Endothelial cell of umbilical vein (primary cell): ENCODE results near the gene SCN5A.

Experiments
- EZH2 ChIP-seq: IDR thresholded peaks from 2 replicates; pipeline ENCODE4 v1.6.1; 2012; ENCODE audit warnings: borderline replicate concordance, low read depth, mild to moderate bottlenecking, moderate library complexity, low read length, inconsistent platforms; ENCODE audit not compliant: severe bottlenecking
- GATA2 ChIP-seq: IDR thresholded peaks from 2 replicates; pipeline ENCODE4 v1.7.0; 2011; ENCODE audit warnings: low read depth, mild to moderate bottlenecking, moderate library complexity, mixed read lengths, low read length; ENCODE audit not compliant: insufficient read length, insufficient read depth
- MYC ChIP-seq: IDR thresholded peaks from one replicate; pipeline ENCODE4 v1.6.1; 2011; ENCODE audit warnings: mild to moderate bottlenecking, low read depth, low read length
- POLR2A ChIP-seq: IDR thresholded peaks from 2 replicates; pipeline ENCODE4 v1.6.1; 2012; ENCODE audit warnings: low read depth, mild to moderate bottlenecking, control low read depth, low read length
- POLR2AphosphoS5 ChIP-seq: IDR thresholded peaks from 2 replicates; pipeline ENCODE4 v1.6.1; 2012; ENCODE audit warnings: low read depth, mild to moderate bottlenecking, control low read depth, low read length, moderate library complexity; ENCODE audit not compliant: insufficient read depth
- TF ChIP-seq, protein P1 (sequence below), 2 donors: IDR thresholded peaks; 1 replicate in 1 of 2; 2 replicates in 1 of 2; pipeline ENCODE4 v1.5.1; 2011; ENCODE audit warnings: low read length in 2 of 2, mild to moderate bottlenecking in 2 of 2, moderate library complexity in 2 of 2, control low read depth in 1 of 2, inconsistent platforms in 1 of 2, low read depth in 1 of 2; ENCODE audit not compliant: insufficient read depth in 1 of 2; ENCODE audit errors: extremely low read depth in 1 of 2

DNA sequence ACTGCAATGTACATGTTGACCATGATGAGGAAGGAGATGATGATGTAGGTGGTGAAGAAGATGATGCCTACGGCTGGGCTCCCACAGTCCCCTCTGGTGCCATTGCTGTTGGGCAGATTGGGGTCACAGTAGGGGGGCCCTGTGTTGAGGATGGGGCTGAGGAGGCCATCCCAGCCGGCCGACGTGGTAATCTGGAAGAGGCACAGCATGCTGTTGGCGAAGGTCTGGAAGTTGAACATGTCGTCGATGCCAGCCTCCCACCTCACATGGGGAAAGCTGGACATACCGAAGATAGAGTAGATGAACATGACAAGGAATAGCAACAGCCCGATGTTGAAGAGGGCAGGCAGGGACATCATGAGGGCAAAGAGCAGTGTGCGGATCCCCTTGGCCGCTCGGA lies 48.6 kb upstream of the SCN5A start:
- TF ChIP-seq, protein P1, sequence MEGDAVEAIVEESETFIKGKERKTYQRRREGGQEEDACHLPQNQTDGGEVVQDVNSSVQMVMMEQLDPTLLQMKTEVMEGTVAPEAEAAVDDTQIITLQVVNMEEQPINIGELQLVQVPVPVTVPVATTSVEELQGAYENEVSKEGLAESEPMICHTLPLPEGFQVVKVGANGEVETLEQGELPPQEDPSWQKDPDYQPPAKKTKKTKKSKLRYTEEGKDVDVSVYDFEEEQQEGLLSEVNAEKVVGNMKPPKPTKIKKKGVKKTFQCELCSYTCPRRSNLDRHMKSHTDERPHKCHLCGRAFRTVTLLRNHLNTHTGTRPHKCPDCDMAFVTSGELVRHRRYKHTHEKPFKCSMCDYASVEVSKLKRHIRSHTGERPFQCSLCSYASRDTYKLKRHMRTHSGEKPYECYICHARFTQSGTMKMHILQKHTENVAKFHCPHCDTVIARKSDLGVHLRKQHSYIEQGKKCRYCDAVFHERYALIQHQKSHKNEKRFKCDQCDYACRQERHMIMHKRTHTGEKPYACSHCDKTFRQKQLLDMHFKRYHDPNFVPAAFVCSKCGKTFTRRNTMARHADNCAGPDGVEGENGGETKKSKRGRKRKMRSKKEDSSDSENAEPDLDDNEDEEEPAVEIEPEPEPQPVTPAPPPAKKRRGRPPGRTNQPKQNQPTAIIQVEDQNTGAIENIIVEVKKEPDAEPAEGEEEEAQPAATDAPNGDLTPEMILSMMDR (IDR thresholded peaks at IDR 0.05; ENCODE audit: extremely low read depth in 1 of 2, insufficient read depth in 1 of 2, low read depth in 1 of 2, low read length in 2 of 2) = no peak
- TF ChIP-seq POLR2AphosphoS5 (no peak), EZH2 (no peak), POLR2A (no peak), MYC (no peak), GATA2 (no peak)
